Fibroblast of mammary gland (primary cell): Measurements from ENCODE around the gene AFAP1.

Experiments
- DNase-seq: peaks from one replicate; pipeline ENCODE4 v3.0.0-alpha.2; 2010; ENCODE audit warnings: low read depth
- H3K4me3 ChIP-seq: 2 replicates; pipeline ENCODE4 v1.5.1; 2011; ENCODE audit warnings: low read depth, mild to moderate bottlenecking, low read length, moderate library complexity; ENCODE audit not compliant: control insufficient read depth
- TF ChIP-seq, protein P1 (sequence below): conservative IDR thresholded peaks from 2 replicates; pipeline ENCODE4 v1.5.1; 2011; ENCODE audit warnings: low read depth, low read length, inconsistent platforms; ENCODE audit not compliant: control insufficient read depth, insufficient read depth

The AFAP1 gene

DNA sequence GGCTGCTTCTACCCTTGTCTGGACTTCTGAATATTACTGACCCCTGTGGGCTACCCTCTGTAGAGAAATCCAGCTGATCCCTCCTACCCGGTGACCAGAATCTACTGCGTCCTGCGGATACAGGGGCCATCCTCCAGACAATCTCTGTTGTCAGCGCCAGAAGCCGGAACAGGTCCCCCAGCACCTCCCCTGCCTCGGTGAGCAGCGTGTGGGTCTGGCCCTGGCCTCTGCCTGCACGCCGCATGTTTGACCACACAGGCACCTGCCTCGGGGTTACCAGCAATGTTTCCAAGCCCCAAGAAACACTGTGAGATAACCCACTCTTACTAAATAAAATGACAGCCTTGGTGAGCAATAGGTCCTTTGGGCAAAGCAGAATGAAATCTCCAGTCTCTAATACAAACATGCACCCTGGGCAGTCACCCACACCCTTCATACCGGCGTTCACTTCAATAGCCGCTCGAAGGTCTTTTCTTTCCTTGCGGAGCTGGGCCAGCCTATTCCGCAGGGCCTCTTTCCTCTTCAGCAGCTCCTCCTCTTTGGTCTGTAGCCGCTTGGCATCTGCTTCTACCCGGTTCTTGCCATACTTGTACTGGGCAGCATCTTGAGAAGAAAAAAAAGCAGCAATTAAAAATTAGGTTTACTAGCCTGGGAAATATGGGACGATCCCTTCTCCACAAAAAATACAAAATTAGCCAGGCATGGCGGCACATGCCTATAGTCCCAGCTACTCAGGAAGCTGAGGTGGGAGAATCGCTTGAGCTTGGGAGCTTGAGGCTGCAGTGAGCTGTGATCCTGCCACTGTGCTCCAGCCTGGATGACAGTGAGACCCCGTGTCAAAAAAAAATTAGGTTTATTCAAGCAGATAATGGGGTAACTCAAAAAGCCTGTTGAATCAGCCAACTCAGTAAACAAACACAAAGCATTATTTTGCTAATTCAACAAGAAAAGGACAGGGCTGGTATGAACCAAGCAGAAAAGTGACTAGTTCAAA is 165.1 kb downstream of the AFAP1 start:
- no peak overlapping the region for H3K4me3 ChIP-seq
- DNase-seq, result no peak
- TF ChIP-seq, protein P1, sequence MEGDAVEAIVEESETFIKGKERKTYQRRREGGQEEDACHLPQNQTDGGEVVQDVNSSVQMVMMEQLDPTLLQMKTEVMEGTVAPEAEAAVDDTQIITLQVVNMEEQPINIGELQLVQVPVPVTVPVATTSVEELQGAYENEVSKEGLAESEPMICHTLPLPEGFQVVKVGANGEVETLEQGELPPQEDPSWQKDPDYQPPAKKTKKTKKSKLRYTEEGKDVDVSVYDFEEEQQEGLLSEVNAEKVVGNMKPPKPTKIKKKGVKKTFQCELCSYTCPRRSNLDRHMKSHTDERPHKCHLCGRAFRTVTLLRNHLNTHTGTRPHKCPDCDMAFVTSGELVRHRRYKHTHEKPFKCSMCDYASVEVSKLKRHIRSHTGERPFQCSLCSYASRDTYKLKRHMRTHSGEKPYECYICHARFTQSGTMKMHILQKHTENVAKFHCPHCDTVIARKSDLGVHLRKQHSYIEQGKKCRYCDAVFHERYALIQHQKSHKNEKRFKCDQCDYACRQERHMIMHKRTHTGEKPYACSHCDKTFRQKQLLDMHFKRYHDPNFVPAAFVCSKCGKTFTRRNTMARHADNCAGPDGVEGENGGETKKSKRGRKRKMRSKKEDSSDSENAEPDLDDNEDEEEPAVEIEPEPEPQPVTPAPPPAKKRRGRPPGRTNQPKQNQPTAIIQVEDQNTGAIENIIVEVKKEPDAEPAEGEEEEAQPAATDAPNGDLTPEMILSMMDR, result no peak

DNA sequence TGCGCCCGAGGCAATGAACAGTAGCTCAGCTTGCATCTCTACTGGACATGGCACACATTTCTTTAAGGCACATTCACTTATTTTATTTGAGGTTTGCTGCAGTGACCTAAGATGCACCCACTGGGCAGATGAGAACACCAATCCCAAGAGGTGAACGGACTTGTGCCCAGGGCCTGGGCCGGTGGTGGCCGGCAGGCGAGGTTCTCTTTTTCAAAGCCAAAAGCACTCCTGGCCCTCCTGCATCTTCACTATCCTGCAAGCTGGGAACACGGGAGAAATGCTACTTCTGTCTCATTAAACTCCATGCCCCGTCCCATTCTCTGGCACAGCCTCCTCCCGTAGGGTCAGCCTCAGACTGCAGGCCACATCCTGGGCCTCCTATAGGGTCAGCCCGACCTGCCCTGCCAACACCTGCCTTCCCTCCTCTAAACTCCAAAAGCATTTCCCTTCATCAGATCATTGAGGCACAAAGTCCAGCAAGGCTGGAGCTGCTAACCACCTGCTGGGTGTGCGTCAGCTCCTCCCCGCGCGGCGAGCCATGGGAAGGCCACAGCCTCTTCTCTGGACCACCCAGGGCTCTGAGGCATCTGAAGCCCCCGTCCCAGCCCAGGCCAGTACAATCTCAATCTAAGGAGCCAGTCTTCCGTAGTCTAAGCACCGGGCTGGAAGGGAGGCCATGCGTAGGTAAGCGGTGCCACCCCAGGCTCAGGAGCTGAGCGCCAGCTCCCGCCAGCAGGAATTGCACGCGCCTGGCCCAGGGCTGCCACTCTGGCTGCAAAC is 166.1 kb downstream of the AFAP1 start:
- TF ChIP-seq, protein P1, result no peak
- no peak for DNase-seq

DNA sequence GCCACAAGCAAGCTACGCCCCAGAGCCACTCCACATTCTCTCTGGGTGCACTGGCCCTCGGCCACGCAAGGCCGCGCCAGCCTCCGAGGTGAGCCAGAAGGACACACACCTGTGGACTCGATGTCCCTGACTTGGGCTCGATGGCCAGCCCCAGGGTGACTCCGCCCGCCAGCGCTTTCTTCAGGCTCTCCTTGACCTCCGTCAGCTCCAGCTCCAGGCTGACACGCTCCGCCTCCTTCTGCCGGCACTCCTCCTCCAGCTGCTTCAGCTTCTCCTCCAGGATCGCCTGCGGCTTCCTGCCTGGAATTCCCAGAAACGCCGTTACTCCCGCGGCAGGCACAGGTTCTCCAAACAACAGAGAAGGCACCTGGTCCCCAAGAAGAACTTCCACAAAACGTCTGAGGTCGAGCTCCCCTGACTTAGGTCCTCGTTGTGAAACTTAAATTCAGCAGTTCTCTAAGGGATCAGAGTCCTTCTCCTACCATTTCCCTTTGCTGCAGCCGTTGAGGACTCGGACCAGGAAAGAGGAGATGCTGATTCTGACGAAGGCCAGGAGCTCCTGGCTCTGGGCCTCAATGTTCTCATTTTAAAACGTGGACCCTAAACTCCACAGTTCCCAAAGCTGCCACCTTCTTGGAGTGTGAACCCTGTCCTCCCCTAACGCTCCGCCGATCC is 166.8 kb downstream of the AFAP1 start:
- TF ChIP-seq, protein P1, result no peak
- H3K4me3 ChIP-seq, result no peak overlapping the region
- peak; percentile 39 for DNase-seq

More for the DNA sequence above, 166.1 kb downstream of the AFAP1 start:
- no peak overlapping the region for H3K4me3 ChIP-seq

DNA sequence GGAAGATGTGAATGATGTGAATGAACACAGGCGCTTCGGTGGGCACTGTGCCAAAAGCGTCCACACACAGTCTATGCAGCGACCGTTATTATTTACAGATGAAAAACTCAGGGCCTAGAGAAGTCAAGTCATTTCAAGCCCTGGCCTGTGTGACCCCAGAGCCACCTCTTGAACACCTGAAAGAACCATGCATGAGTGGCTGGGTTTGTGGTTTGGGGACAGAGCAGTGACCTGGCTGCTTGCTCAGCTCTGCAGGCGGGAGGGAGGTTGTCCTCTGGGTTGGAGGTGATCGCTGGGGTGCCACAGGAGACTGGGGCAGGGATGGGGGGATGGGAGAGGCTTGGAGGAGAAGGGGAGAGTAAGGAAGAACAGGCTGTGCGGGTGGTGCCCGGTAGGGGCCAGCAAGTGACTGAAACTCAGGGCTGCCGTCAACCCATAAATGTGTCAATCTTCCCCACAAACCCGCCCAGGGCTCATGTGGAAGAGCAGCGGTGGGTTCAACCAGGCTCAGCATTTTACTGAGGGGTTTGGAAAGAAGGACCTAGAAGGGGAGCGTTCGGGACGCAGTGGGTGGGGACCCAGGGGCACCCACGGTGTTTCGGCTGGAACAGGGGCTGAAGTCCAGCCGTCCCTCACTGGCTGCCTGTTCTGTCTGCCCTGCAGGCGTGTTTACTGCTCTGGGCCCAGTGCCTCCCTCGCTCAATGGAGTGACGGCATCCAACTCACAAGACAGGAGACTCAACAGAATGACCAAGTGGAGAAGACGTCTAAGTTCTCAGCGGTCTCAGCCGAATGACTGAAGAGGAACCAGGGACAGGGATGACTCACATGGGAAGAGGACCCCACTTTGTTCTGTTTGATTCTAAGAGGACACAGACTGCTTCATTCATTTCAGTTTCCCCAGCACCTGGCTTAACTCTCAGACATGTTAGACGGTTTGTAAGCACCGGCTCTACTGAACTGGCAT is 167.8 kb downstream of the AFAP1 start:
- no peak overlapping the region for H3K4me3 ChIP-seq
- TF ChIP-seq, protein P1, result no peak
- no peak for DNase-seq

DNA sequence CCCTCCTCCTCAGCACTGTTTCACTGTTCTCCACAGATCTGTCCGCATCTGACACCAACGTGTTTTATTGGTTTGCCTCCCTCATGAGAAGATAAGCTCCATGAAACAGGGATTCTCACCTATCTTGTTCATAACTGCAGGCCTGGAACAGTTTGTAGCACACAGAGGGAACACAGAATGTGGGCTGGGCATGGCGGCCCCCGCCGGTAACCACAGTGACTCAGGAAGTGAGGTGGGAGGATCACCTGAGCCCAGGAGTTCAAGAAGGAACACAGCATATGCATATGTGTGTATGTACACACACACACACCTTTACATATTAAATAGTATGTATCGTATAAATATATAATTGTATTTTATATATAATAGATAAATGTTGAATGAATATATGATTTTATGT is 168.6 kb downstream of the AFAP1 start:
- TF ChIP-seq, protein P1, result no peak
- no peak for DNase-seq
- no peak overlapping the region for H3K4me3 ChIP-seq
